Spleen (tissue), 7 donors: Measurements from ENCODE around the gene TBC1D24.

Experiments
- CTCF ChIP-seq, 11 experiments: fragments of 200-600 bp in 7 of 11; fragments of 450-650 bp in 4 of 11; sonication (generic) in 4 of 11; IDR thresholded peaks in 8 of 11; conservative IDR thresholded peaks in 3 of 11; 1 replicate in 7 of 11; 2 replicates in 4 of 11; pipeline versions ENCODE4 v1.4.0 to v1.8.0; 2016 to 2021; ENCODE audit warnings: antibody characterized with exemption in 11 of 11, inconsistent platforms in 4 of 11, mild to moderate bottlenecking in 1 of 11
- POLR2A ChIP-seq, 3 donors: fragments of 450-650 bp; IDR thresholded peaks; one replicate each; pipeline ENCODE4 v1.5.1; 2017; ENCODE audit warnings: antibody characterized with exemption in 3 of 3, mild to moderate bottlenecking in 1 of 3
- POLR2AphosphoS5 ChIP-seq, 3 donors: sonication (generic); formaldehyde crosslinking; IDR thresholded peaks; one replicate each; pipeline ENCODE4 v1.5.1; 2017; ENCODE audit warnings: antibody characterized with exemption in 3 of 3
- donor health status: DM: no; HTN: no; CAD: no; lungs with moderate emphysema.
- donor health status: DM: no; HTN: no; CAD: no.
- donor health status: DM: no; HTN: no; CAD: no.

GRCh38 chr16:2460391-2460713, 14.6 kb upstream of the TBC1D24 start:
- TF ChIP-seq CTCF (IDR thresholded peaks at IDR 0.05 in 8 of 11, conservative IDR thresholded peaks at IDR 0.05 in 3 of 11): no peak
- no peak for TF ChIP-seq POLR2AphosphoS5 (IDR thresholded peaks at IDR 0.05)
- no peak for TF ChIP-seq POLR2A (IDR thresholded peaks at IDR 0.05)
